Liver (tissue), 3 donors: ENCODE results near the gene GIMAP1.

ENCODE experiments used
- EGR1 ChIP-seq, 2 donors: IDR thresholded peaks; 2 replicates each; pipeline ENCODE4 v1.6.1; 2016 to 2018; ENCODE audit warnings: antibody characterized with exemption in 2 of 2, low read depth in 2 of 2
- FOXA1 ChIP-seq: IDR thresholded peaks from 2 replicates; pipeline ENCODE4 v1.6.1; 2016; ENCODE audit warnings: antibody characterized with exemption
- HNF4G ChIP-seq: IDR thresholded peaks from 2 replicates; pipeline ENCODE4 v1.6.1; 2016; ENCODE audit warnings: antibody characterized with exemption
- JUND ChIP-seq, 2 donors: IDR thresholded peaks; 2 replicates each; pipeline ENCODE4 v1.6.1; 2016; ENCODE audit warnings: antibody characterized with exemption in 2 of 2
- RAD21 ChIP-seq, 2 donors: IDR thresholded peaks; 2 replicates each; pipeline ENCODE4 v1.6.1; 2016; ENCODE audit warnings: antibody characterized with exemption in 2 of 2, mild to moderate bottlenecking in 2 of 2
- RXRA ChIP-seq, 2 donors: IDR thresholded peaks; 2 replicates each; pipeline ENCODE4 v1.6.1; 2017 to 2018; ENCODE audit warnings: antibody characterized with exemption in 2 of 2, mild to moderate bottlenecking in 1 of 2
- SP1 ChIP-seq: IDR thresholded peaks from 2 replicates; pipeline ENCODE4 v1.6.1; 2018; ENCODE audit warnings: antibody characterized with exemption, mild to moderate bottlenecking
- TAF1 ChIP-seq: conservative IDR thresholded peaks from 2 replicates; pipeline ENCODE4 v1.6.1; 2016; ENCODE audit warnings: antibody characterized with exemption, mild to moderate bottlenecking
- YY1 ChIP-seq: IDR thresholded peaks from 2 replicates; pipeline ENCODE4 v1.6.1; 2016; ENCODE audit warnings: antibody characterized with exemption, mild to moderate bottlenecking
- TF ChIP-seq, protein P1 (sequence below): fragments of 150-350 bp; IDR thresholded peaks from 2 replicates; pipeline ENCODE4 v1.5.1; 2017; ENCODE audit warnings: improper control_type of control experiment, low read depth, low read length; ENCODE audit not compliant: missing input control
- TF ChIP-seq, protein P2 (sequence below): IDR thresholded peaks from 2 replicates; pipeline ENCODE4 v1.6.1; 2016; ENCODE audit warnings: antibody characterized with exemption, mild to moderate bottlenecking
- TF ChIP-seq, protein P3 (sequence below): IDR thresholded peaks from 2 replicates; pipeline ENCODE4 v1.6.1; 2016; ENCODE audit warnings: antibody characterized with exemption
- TF ChIP-seq, protein P4 (sequence below): IDR thresholded peaks from 2 replicates; pipeline ENCODE4 v1.6.1; 2016; ENCODE audit warnings: antibody characterized with exemption
- donor health status: healthy.
- donor health status: healthy.

DNA sequence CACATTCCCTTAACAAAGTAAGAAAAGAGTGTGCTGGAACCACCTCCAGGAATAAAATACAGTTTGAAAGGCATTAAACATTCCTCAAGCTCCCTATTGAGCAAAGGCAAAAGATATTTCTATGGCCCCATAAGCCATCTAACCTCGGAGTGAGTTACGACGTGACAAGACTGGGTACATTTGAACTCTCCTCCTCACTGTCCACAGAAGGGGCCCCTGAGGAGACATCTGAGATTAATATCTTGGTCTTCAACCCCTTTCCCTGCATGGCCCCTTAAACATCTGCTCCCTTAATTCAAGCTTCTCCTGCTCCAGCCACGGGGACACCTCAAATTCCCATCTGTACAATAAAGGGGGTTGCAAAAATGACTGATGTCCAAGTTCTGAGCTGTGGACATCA, 526 bp downstream of the GIMAP1 start:
- TF ChIP-seq, protein P1, sequence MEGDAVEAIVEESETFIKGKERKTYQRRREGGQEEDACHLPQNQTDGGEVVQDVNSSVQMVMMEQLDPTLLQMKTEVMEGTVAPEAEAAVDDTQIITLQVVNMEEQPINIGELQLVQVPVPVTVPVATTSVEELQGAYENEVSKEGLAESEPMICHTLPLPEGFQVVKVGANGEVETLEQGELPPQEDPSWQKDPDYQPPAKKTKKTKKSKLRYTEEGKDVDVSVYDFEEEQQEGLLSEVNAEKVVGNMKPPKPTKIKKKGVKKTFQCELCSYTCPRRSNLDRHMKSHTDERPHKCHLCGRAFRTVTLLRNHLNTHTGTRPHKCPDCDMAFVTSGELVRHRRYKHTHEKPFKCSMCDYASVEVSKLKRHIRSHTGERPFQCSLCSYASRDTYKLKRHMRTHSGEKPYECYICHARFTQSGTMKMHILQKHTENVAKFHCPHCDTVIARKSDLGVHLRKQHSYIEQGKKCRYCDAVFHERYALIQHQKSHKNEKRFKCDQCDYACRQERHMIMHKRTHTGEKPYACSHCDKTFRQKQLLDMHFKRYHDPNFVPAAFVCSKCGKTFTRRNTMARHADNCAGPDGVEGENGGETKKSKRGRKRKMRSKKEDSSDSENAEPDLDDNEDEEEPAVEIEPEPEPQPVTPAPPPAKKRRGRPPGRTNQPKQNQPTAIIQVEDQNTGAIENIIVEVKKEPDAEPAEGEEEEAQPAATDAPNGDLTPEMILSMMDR = no peak
- TF ChIP-seq YY1 (no peak), TAF1 (no peak), EGR1 (IDR thresholded peaks at IDR 0.05; ENCODE audit: low read depth in 2 of 2) (no peak), RAD21 (IDR thresholded peaks at IDR 0.05) (no peak), FOXA1 (no peak), SP1 (no peak), JUND (IDR thresholded peaks at IDR 0.05) (no peak), RXRA (IDR thresholded peaks at IDR 0.05) (no peak), HNF4G (no peak)
- TF ChIP-seq, protein P2, sequence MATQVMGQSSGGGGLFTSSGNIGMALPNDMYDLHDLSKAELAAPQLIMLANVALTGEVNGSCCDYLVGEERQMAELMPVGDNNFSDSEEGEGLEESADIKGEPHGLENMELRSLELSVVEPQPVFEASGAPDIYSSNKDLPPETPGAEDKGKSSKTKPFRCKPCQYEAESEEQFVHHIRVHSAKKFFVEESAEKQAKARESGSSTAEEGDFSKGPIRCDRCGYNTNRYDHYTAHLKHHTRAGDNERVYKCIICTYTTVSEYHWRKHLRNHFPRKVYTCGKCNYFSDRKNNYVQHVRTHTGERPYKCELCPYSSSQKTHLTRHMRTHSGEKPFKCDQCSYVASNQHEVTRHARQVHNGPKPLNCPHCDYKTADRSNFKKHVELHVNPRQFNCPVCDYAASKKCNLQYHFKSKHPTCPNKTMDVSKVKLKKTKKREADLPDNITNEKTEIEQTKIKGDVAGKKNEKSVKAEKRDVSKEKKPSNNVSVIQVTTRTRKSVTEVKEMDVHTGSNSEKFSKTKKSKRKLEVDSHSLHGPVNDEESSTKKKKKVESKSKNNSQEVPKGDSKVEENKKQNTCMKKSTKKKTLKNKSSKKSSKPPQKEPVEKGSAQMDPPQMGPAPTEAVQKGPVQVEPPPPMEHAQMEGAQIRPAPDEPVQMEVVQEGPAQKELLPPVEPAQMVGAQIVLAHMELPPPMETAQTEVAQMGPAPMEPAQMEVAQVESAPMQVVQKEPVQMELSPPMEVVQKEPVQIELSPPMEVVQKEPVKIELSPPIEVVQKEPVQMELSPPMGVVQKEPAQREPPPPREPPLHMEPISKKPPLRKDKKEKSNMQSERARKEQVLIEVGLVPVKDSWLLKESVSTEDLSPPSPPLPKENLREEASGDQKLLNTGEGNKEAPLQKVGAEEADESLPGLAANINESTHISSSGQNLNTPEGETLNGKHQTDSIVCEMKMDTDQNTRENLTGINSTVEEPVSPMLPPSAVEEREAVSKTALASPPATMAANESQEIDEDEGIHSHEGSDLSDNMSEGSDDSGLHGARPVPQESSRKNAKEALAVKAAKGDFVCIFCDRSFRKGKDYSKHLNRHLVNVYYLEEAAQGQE = no peak
- TF ChIP-seq, protein P3, sequence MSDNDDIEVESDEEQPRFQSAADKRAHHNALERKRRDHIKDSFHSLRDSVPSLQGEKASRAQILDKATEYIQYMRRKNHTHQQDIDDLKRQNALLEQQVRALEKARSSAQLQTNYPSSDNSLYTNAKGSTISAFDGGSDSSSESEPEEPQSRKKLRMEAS = no peak
- TF ChIP-seq, protein P4, sequence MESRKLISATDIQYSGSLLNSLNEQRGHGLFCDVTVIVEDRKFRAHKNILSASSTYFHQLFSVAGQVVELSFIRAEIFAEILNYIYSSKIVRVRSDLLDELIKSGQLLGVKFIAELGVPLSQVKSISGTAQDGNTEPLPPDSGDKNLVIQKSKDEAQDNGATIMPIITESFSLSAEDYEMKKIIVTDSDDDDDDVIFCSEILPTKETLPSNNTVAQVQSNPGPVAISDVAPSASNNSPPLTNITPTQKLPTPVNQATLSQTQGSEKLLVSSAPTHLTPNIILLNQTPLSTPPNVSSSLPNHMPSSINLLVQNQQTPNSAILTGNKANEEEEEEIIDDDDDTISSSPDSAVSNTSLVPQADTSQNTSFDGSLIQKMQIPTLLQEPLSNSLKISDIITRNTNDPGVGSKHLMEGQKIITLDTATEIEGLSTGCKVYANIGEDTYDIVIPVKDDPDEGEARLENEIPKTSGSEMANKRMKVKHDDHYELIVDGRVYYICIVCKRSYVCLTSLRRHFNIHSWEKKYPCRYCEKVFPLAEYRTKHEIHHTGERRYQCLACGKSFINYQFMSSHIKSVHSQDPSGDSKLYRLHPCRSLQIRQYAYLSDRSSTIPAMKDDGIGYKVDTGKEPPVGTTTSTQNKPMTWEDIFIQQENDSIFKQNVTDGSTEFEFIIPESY = no peak
